Skeletal muscle tissue (tissue), 4 donors: Measurements from ENCODE around the gene TSPAN18. TPM values are rescaled to one million over a fixed set of nuclear protein-coding genes. Genes with fewer than 3 reads are reported as not detected.

Experiments used
- H3K27ac ChIP-seq: one replicate; pipeline ENCODE4 v1.7.0; 2013; ENCODE audit warnings: mild to moderate bottlenecking, low read depth, low read length, inconsistent platforms
- H3K27me3 ChIP-seq, 3 donors: one replicate each; pipeline ENCODE4 v1.7.0; 2013; ENCODE audit warnings: low read length in 3 of 3; ENCODE audit not compliant: control insufficient read depth in 3 of 3, insufficient read depth in 3 of 3
- H3K36me3 ChIP-seq, 3 donors: one replicate each; pipeline ENCODE4 v1.7.0; 2013; ENCODE audit warnings: low read length in 3 of 3; ENCODE audit not compliant: control insufficient read depth in 3 of 3, insufficient read depth in 3 of 3
- H3K4me1 ChIP-seq, 3 donors: one replicate each; pipeline ENCODE4 v1.7.0; 2013; ENCODE audit warnings: low read length in 3 of 3, mild to moderate bottlenecking in 3 of 3; ENCODE audit not compliant: control insufficient read depth in 3 of 3, insufficient read depth in 3 of 3
- H3K4me3 ChIP-seq, 3 donors: one replicate each; pipeline ENCODE4 v1.7.0; 2013; ENCODE audit warnings: low read length in 3 of 3
- H3K9ac ChIP-seq, 3 donors: one replicate each; pipeline ENCODE4 v1.7.0; 2013; ENCODE audit warnings: low read length in 3 of 3, mild to moderate bottlenecking in 3 of 3, moderate library complexity in 2 of 3, low read depth in 1 of 3
- H3K9me3 ChIP-seq, 3 donors: one replicate each; pipeline ENCODE4 v1.7.0; 2013; ENCODE audit warnings: low read length in 3 of 3; ENCODE audit not compliant: control insufficient read depth in 3 of 3
- total RNA-seq: library from RNA; depleted of rRNA; stranded (reverse); fragments of >200 nt; gene quantifications from one replicate; pipeline ENCODE4 v1.2.3, GENCODE V29; 2014
- donor health status: Osteomylitis.

TSPAN18 gene
- total RNA-seq, 1 donor from 2014 or later, result 11.5 TPM

GRCh38 chr11:44725757-44726282 is 942 bp upstream of the TSPAN18 start:
- no peak overlapping the region for H3K9ac ChIP-seq
- peaks cover 2 to 19% (median 9%) of the 10 kb centered on the region in 3 donors for H3K4me1 ChIP-seq
- no peak overlapping the region for H3K27ac ChIP-seq
- no peak overlapping the region for H3K4me3 ChIP-seq
- no peaks in the 10 kb centered on the region for H3K36me3 ChIP-seq
- H3K27me3 ChIP-seq, result peaks cover 18 to 38% (median 24%) of the 10 kb centered on the region in 3 donors
- H3K9me3 ChIP-seq, result no peaks in the 10 kb centered on the region

GRCh38 chr11:44727114-44727372 is 281 bp downstream of the TSPAN18 start:
- peaks cover 24 to 38% (median 27%) of the 10 kb centered on the region in 3 donors for H3K27me3 ChIP-seq
- H3K36me3 ChIP-seq, result no peaks in the 10 kb centered on the region
- no peak overlapping the region for H3K27ac ChIP-seq
- H3K4me3 ChIP-seq, result peak overlapping the region in 2 of 3 donors; percentile 62 to 73
- H3K9ac ChIP-seq, result peak overlapping the region in 2 of 3 donors; percentile 38 to 72
- H3K9me3 ChIP-seq, result no peaks in the 10 kb centered on the region
- H3K4me1 ChIP-seq, result peaks cover 2 to 19% (median 9%) of the 10 kb centered on the region in 3 donors

- H3K27ac ChIP-seq, result no peak overlapping the region
- H3K9me3 ChIP-seq, result no peaks in the 10 kb centered on the region
- H3K9ac ChIP-seq, result peak overlapping the region in 2 of 3 donors; percentile 38 to 72
- peaks cover 2 to 19% (median 9%) of the 10 kb centered on the region in 3 donors for H3K4me1 ChIP-seq
- peak overlapping the region; percentile 43 to 73 (median 62) for H3K4me3 ChIP-seq
- H3K27me3 ChIP-seq, result peaks cover 24 to 38% (median 27%) of the 10 kb centered on the region in 3 donors
- H3K36me3 ChIP-seq, result no peaks in the 10 kb centered on the region
Observed at GRCh38 chr11:44727373-44728287, 868 bp downstream of the TSPAN18 start.

DNA sequence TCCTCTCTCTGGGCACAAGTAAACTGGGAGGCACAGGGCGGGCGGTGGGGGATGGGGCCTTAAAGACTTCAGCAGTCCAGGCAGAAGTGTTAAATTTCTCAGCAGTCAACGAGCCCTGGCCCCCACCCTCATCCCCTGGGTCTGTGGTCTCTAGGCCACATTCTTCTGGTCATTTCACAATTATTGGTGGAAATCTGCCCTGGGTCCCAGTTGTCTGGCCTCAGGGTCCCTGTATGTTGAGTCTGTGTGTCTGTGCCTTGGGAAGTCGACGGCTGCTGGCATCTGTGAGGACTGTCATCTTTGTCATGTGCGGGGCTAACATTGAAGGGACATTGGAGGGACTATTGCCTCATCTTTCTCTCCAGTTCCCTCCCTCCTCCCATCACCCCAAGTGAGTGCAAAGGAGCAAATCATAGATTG is 1.7 kb downstream of the TSPAN18 start:
- Histone ChIP-seq H3K27ac (no peak overlapping the region), H3K4me1 (peaks cover 2 to 19% (median 9%) of the 10 kb centered on the region in 3 donors), H3K27me3 (peaks cover 24 to 34% (median 25%) of the 10 kb centered on the region in 3 donors), H3K36me3 (no peaks in the 10 kb centered on the region), H3K9me3 (no peaks in the 10 kb centered on the region), H3K9ac (peak overlapping the region in 1 of 3 donors; percentile 72), H3K4me3 (peak overlapping the region in 2 of 3 donors; percentile 40 to 73)

- peaks cover 2 to 19% (median 9%) of the 10 kb centered on the region in 3 donors for H3K4me1 ChIP-seq
- no peaks in the 10 kb centered on the region for H3K36me3 ChIP-seq
- peaks cover 24 to 34% (median 25%) of the 10 kb centered on the region in 3 donors for H3K27me3 ChIP-seq
- H3K9ac ChIP-seq, result no peak overlapping the region
- H3K27ac ChIP-seq, result no peak overlapping the region
- no peaks in the 10 kb centered on the region for H3K9me3 ChIP-seq
- H3K4me3 ChIP-seq, result no peak overlapping the region
Observed at GRCh38 chr11:44729063-44729462, 2.3 kb downstream of the TSPAN18 start.

DNA sequence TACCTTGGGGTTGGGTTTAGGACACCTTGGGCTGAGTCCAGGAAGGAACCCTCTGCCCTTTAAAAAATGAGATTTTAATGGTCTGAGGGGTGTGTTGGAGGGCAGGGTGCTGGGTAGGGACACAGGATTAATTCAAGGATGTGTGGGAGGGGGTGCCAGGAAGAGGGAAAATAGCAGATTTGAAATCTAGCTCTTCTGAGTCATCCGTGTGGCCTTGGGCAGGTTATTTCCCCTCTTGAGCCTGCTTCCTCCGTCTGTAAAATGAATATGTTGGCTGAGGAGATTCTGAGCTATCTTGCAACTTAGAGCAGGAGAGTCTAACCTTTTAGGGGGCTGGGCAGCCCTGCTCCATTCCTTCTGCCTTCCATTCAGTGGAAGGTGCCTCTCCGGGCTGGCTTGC is 3.0 kb downstream of the TSPAN18 start:
- Histone ChIP-seq H3K36me3 (no peaks in the 10 kb centered on the region), H3K27ac (no peak overlapping the region), H3K9me3 (no peaks in the 10 kb centered on the region), H3K27me3 (peaks cover 24 to 34% (median 25%) of the 10 kb centered on the region in 3 donors), H3K4me1 (peaks cover 2 to 23% (median 9%) of the 10 kb centered on the region in 3 donors), H3K4me3 (no peak overlapping the region), H3K9ac (no peak overlapping the region)

GRCh38 chr11:44730775-44731174 is 4.0 kb downstream of the TSPAN18 start:
- Histone ChIP-seq H3K4me1 (peaks cover 0 to 21% (median 9%) of the 10 kb centered on the region in 3 donors), H3K27ac (no peak overlapping the region), H3K27me3 (peaks cover 24 to 25% (median 25%) of the 10 kb centered on the region in 3 donors), H3K4me3 (no peak overlapping the region), H3K9me3 (no peaks in the 10 kb centered on the region), H3K36me3 (no peaks in the 10 kb centered on the region), H3K9ac (no peak overlapping the region)

GRCh38 chr11:44731685-44732430 is 5.1 kb downstream of the TSPAN18 start:
- Histone ChIP-seq H3K27ac (no peak overlapping the region), H3K4me1 (peaks cover 0 to 17% (median 9%) of the 10 kb centered on the region in 3 donors)

DNA sequence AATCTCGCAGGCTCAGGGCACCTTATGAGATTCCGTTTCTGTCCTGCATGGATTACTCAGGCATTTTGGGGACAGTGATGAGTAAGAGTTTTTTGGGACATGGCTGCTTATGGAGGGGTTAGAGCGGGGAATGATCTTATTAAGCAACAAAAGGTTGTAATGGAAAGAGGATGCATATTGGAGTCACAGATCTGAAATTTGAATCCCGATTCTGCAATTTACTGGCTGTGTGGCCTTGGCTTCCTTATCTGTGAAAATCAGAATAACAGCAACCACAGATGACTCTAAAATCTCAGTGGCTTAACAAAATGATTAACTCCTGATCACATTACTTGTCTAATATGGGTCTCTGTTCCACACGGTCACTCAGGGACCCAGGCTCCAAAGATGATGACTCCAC is 5.8 kb downstream of the TSPAN18 start:
- H3K4me1 ChIP-seq, result peaks cover 0 to 14% (median 6%) of the 10 kb centered on the region in 3 donors
- no peak overlapping the region for H3K27ac ChIP-seq
- H3K9ac ChIP-seq, result no peak overlapping the region
- H3K4me3 ChIP-seq, result no peak overlapping the region
- H3K36me3 ChIP-seq, result no peaks in the 10 kb centered on the region
- no peaks in the 10 kb centered on the region for H3K9me3 ChIP-seq
- H3K27me3 ChIP-seq, result peaks cover 19 to 25% (median 24%) of the 10 kb centered on the region in 3 donors

More at GRCh38 chr11:44731685-44732430, 5.1 kb downstream of the TSPAN18 start:
- H3K4me3 ChIP-seq, result no peak overlapping the region
- H3K9me3 ChIP-seq, result no peaks in the 10 kb centered on the region
- no peaks in the 10 kb centered on the region for H3K36me3 ChIP-seq
- no peak overlapping the region for H3K9ac ChIP-seq
- H3K27me3 ChIP-seq, result peaks cover 19 to 25% (median 24%) of the 10 kb centered on the region in 3 donors
